HepG2 (cell line): Measurements from ENCODE around the gene PSRC1. TPM values are rescaled to one million over a fixed set of nuclear protein-coding genes. Genes with fewer than 3 reads are reported as not detected.

Experiments used
- CBX1 ChIP-seq: IDR thresholded peaks from one replicate; pipeline ENCODE4 v1.6.1; 2016; ENCODE audit warnings: antibody characterized with exemption, low read depth
- GMEB2 ChIP-seq: IDR thresholded peaks from 2 replicates; pipeline ENCODE4 v1.6.1; 2016; ENCODE audit warnings: missing biosample characterization, missing genetic modification reagents, low read depth
- IKZF4 ChIP-seq: sonication (generic); formaldehyde crosslinking; IDR thresholded peaks from 2 replicates; pipeline ENCODE4 v1.5.1; 2020; ENCODE audit warnings: borderline replicate concordance, mild to moderate bottlenecking, low read depth, missing genetic modification reagents; ENCODE audit errors: not compliant biosample characterization
- KDM2A ChIP-seq: sonication (generic); formaldehyde crosslinking; IDR thresholded peaks from 2 replicates; pipeline ENCODE4 v1.4.0; 2020; ENCODE audit warnings: low read depth, missing genetic modification reagents, borderline replicate concordance
- KIAA2018 ChIP-seq: sonication (generic); formaldehyde crosslinking; IDR thresholded peaks from 2 replicates; pipeline ENCODE4 v1.5.0; 2020; ENCODE audit warnings: mild to moderate bottlenecking, missing genetic modification reagents, borderline replicate concordance
- MLLT10 ChIP-seq: sonication (generic); formaldehyde crosslinking; IDR thresholded peaks from 2 replicates; pipeline ENCODE4 v1.4.0; 2020; ENCODE audit warnings: missing genetic modification reagents
- PBX2 ChIP-seq: IDR thresholded peaks from 2 replicates; pipeline ENCODE4 v1.6.1; 2016; ENCODE audit warnings: control low read depth
- RFX3 ChIP-seq: IDR thresholded peaks from 2 replicates; pipeline ENCODE4 v1.6.1; 2016; ENCODE audit warnings: missing biosample characterization, missing genetic modification reagents
- SP140L ChIP-seq: sonication (generic); formaldehyde crosslinking; IDR thresholded peaks from 2 replicates; pipeline ENCODE4 v1.4.0; 2020; ENCODE audit warnings: missing genetic modification reagents, borderline replicate concordance
- YEATS4 ChIP-seq: sonication (generic); formaldehyde crosslinking; IDR thresholded peaks from 2 replicates; pipeline ENCODE4 v1.4.0; 2020; ENCODE audit warnings: missing genetic modification reagents, borderline replicate concordance
- ZNF235 ChIP-seq: sonication (generic); formaldehyde crosslinking; IDR thresholded peaks from 2 replicates; pipeline ENCODE4 v1.8.1; 2023; ENCODE audit warnings: mild to moderate bottlenecking, missing genetic modification reagents, borderline replicate concordance
- ZNF333 ChIP-seq: sonication (generic); formaldehyde crosslinking; IDR thresholded peaks from 2 replicates; pipeline ENCODE4 v1.4.0; 2020; ENCODE audit warnings: mild to moderate bottlenecking, missing genetic modification reagents, borderline replicate concordance
- ZNF382 ChIP-seq: sonication (generic); formaldehyde crosslinking; IDR thresholded peaks from 2 replicates; pipeline ENCODE4 v1.5.0; 2020; ENCODE audit warnings: missing genetic modification reagents, mild to moderate bottlenecking, borderline replicate concordance
- ZNF468 ChIP-seq: sonication (generic); formaldehyde crosslinking; IDR thresholded peaks from 2 replicates; pipeline ENCODE4 v1.8.0; 2022; ENCODE audit warnings: mild to moderate bottlenecking, moderate library complexity, missing genetic modification reagents
- ZNF614 ChIP-seq: IDR thresholded peaks from 2 replicates; pipeline ENCODE4 v1.6.1; 2018; ENCODE audit warnings: missing biosample characterization, missing genetic modification reagents, inconsistent platforms, borderline replicate concordance
- ZNF644 ChIP-seq: IDR thresholded peaks from 2 replicates; pipeline ENCODE4 v1.6.1; 2016; ENCODE audit warnings: low read depth
- polyA plus RNA-seq, 8 experiments: library from polyadenylated mRNA; depleted of rRNA in 3 of 8; stranded (reverse) in 7 of 8; unstranded in 1 of 8; fragments of >200 nt; fragmentation: Illumina TruSeq in 4 of 8; extraction: Trizol in 4 of 8; gene quantifications; 2 replicates each; pipeline versions ENCODE4 v1.2.1 to v1.2.3, GENCODE V29; 2011 to 2016; ENCODE audit warnings: low read depth in 4 of 8, missing spikeins in 1 of 8, mixed read lengths in 1 of 8; ENCODE audit not compliant: insufficient read depth in 1 of 8
- total RNA-seq, 5 experiments: library from RNA; depleted of rRNA; stranded (reverse); fragments of >200 nt; fragmentation: Illumina TruSeq; extraction: Trizol; gene quantifications; 2 replicates each; pipeline ENCODE4 v1.2.3, GENCODE V29; 2016; ENCODE audit warnings: low read depth in 1 of 5

PSRC1 gene
- total and polyA plus RNA-seq, 2 of the 13 experiments (the other 11 are each of a cell fraction or from before 2014, with no cell fraction given) = 28.6 to 30.3 TPM

- no peak for TF ChIP-seq KIAA2018 (CRISPR knock-in tag)
- TF ChIP-seq RFX3 = no peak
- TF ChIP-seq IKZF4 (CRISPR knock-in tag) = no peak
- TF ChIP-seq ZNF468 (CRISPR knock-in tag) = no peak
- no peak for TF ChIP-seq ZNF235 (CRISPR knock-in tag)
- TF ChIP-seq GMEB2 = no peak
- no peak for TF ChIP-seq ZNF333 (CRISPR knock-in tag)
- no peak for TF ChIP-seq PBX2 (CRISPR knock-in tag)
- no peak for TF ChIP-seq SP140L (CRISPR knock-in tag)
- TF ChIP-seq ZNF644 (CRISPR knock-in tag) = no peak
- no peak for TF ChIP-seq YEATS4 (CRISPR knock-in tag)
- no peak for TF ChIP-seq MLLT10
- peak; percentile 33; the same call in 1 of the 2 replicates for TF ChIP-seq KDM2A (CRISPR knock-in tag)
- peak; percentile 4; the same call in 1 of the 2 replicates for TF ChIP-seq ZNF614
- no peak for TF ChIP-seq CBX1
- TF ChIP-seq ZNF382 (CRISPR knock-in tag) = no peak
These were observed 16.8 kb upstream of the PSRC1 start (continued) for GRCh38 chr1:109299558-109300343.
